C4-2B (cell line): Measurements from ENCODE around the gene IL17RD.
"Not testable (repeated sequence)": the region's sequence is repeated elsewhere in the genome, so short reads cannot be mapped to it uniquely, and the experiment has no call there.

Experiments
- H3K27ac ChIP-seq: fragments of 450-650 bp; 2 replicates; pipeline ENCODE4 v1.5.1; 2017
- CTCF ChIP-seq: fragments of 450-650 bp; conservative IDR thresholded peaks from 2 replicates; pipeline ENCODE4 v1.5.1; 2017; ENCODE audit warnings: mild to moderate bottlenecking
- ZFX ChIP-seq: fragments of 450-650 bp; IDR thresholded peaks from 2 replicates; pipeline ENCODE4 v1.6.1; 2017

IL17RD gene

GRCh38 chr3:57089043-57089442 is 76.1 kb downstream of the IL17RD start:
- no peak overlapping the region for H3K27ac ChIP-seq
- TF ChIP-seq CTCF: no peak
- TF ChIP-seq ZFX: no peak

- TF ChIP-seq ZFX (no peak), CTCF (no peak)
- no peak overlapping the region for H3K27ac ChIP-seq
Measured at GRCh38 chr3:57088503-57088902, 76.7 kb downstream of the IL17RD start.

GRCh38 chr3:57087361-57088092 is 77.6 kb downstream of the IL17RD start:
- no peak for TF ChIP-seq CTCF
- no peak for TF ChIP-seq ZFX
- H3K27ac ChIP-seq: no peak overlapping the region

GRCh38 chr3:57086201-57086600 is 79.0 kb downstream of the IL17RD start:
- no peak for TF ChIP-seq CTCF
- no peak for TF ChIP-seq ZFX
- no peak overlapping the region for H3K27ac ChIP-seq

- H3K27ac ChIP-seq: no peak overlapping the region
- no peak for TF ChIP-seq CTCF
- no peak for TF ChIP-seq ZFX
Measured at GRCh38 chr3:57085211-57085610, 79.9 kb downstream of the IL17RD start.

- not testable (repeated sequence) for H3K27ac ChIP-seq
Measured at GRCh38 chr3:57083266-57083995, 81.7 kb downstream of the IL17RD start.

GRCh38 chr3:57082481-57082880 is 82.7 kb downstream of the IL17RD start:
- no peak for TF ChIP-seq CTCF
- no peak for TF ChIP-seq ZFX
- H3K27ac ChIP-seq: no peak overlapping the region
